Karpas-422 (cell line): ENCODE results near the gene SCUBE1. TPM values are rescaled to one million over a fixed set of nuclear protein-coding genes. Genes with fewer than 3 reads are reported as not detected.
A peak's percentile ranks its signal among the peaks of the same experiment; 100 is the strongest.

Source experiments
- DNase-seq: peaks from one replicate; pipeline ENCODE4 v3.0.0-alpha.2; 2015
- H2AFZ ChIP-seq: fragments of 200-600 bp; sonication (generic); 2 replicates; pipeline ENCODE4 v1.6.1; 2014; ENCODE audit warnings: antibody characterized with exemption, low read length, mixed read lengths
- H3K27ac ChIP-seq: fragments of 200-600 bp; sonication (generic); 2 replicates; pipeline ENCODE4 v1.5.1; 2014; ENCODE audit warnings: mild to moderate bottlenecking, low read length, moderate library complexity
- H3K27me3 ChIP-seq: fragments of 200-600 bp; sonication (generic); 2 replicates; pipeline ENCODE4 v1.6.1; 2014; ENCODE audit warnings: low read length, mixed read lengths
- H3K36me3 ChIP-seq: fragments of 200-600 bp; sonication (generic); 2 replicates; pipeline ENCODE4 v1.6.1; 2014; ENCODE audit warnings: low read length, mixed read lengths; ENCODE audit not compliant: insufficient read depth
- H3K4me1 ChIP-seq: fragments of 200-600 bp; sonication (generic); 2 replicates; pipeline ENCODE4 v1.6.1; 2014; ENCODE audit warnings: mild to moderate bottlenecking, low read length, mixed read lengths
- H3K4me2 ChIP-seq: fragments of 200-600 bp; sonication (generic); 2 replicates; pipeline ENCODE4 v1.6.1; 2014; ENCODE audit warnings: low read length, low read depth, mild to moderate bottlenecking; ENCODE audit not compliant: poor library complexity, severe bottlenecking
- H3K4me3 ChIP-seq: fragments of 200-600 bp; sonication (generic); 2 replicates; pipeline ENCODE4 v1.5.1; 2014; ENCODE audit warnings: mild to moderate bottlenecking, antibody characterized with exemption, low read length, mixed read lengths
- H3K79me2 ChIP-seq: fragments of 200-600 bp; sonication (generic); 2 replicates; pipeline ENCODE4 v1.6.1; 2014; ENCODE audit warnings: mild to moderate bottlenecking, low read length, mixed read lengths
- H3K9ac ChIP-seq: fragments of 200-600 bp; sonication (generic); 2 replicates; pipeline ENCODE4 v1.6.0; 2014; ENCODE audit warnings: low read length
- H3K9me2 ChIP-seq: fragments of 200-600 bp; sonication (generic), shearing (Covaris generic); replicated peaks from 2 replicates; pipeline ENCODE4 v1.6.0; 2014; ENCODE audit warnings: mild to moderate bottlenecking, low read length, moderate library complexity; ENCODE audit not compliant: insufficient read depth
- H3K9me3 ChIP-seq: fragments of 300-700, 200-600 bp; sonication (generic); 2 replicates; pipeline ENCODE4 v1.6.1; 2014; ENCODE audit warnings: low read length, mixed read lengths
- H4K20me1 ChIP-seq: fragments of 200-600 bp; sonication (generic); 2 replicates; pipeline ENCODE4 v1.6.1; 2014; ENCODE audit warnings: mild to moderate bottlenecking, antibody characterized with exemption, low read length, low read depth; ENCODE audit not compliant: insufficient read depth
- total RNA-seq: library from RNA; depleted of rRNA; stranded (reverse); fragments of >200 nt; shearing (Covaris generic); gene quantifications from 2 replicates; pipeline ENCODE4 v1.2.3, GENCODE V29; 2014; ENCODE audit warnings: low replicate concordance

Gene SCUBE1
- total RNA-seq, 1 experiment from 2014 or later: not detected

GRCh38 chr22:43197271-43197941 lies 145.8 kb downstream of the SCUBE1 start:
- DNase-seq: no peak
- Histone ChIP-seq H3K9me3 (no peaks in the 10 kb centered on the region), H3K4me3 (no peak overlapping the region), H3K4me2 (no peak overlapping the region), H3K9me2 (no peaks in the 10 kb centered on the region), H2AFZ (no peak overlapping the region), H3K27me3 (no peaks in the 10 kb centered on the region), H4K20me1 (no peaks in the 10 kb centered on the region), H3K79me2 (no peaks in the 10 kb centered on the region), H3K36me3 (no peaks in the 10 kb centered on the region), H3K27ac (no peak overlapping the region), H3K4me1 (no peaks in the 10 kb centered on the region), H3K9ac (no peak overlapping the region)

- no peaks in the 10 kb centered on the region for H3K9me2 ChIP-seq
- H3K4me2 ChIP-seq: no peak overlapping the region
- H2AFZ ChIP-seq: 0 out of 2 replicates have a peak overlapping the region, but pooled peaks have one; percentile 16
- no peak overlapping the region for H3K9ac ChIP-seq
- H4K20me1 ChIP-seq: no peaks in the 10 kb centered on the region
- peaks cover 6% of the 10 kb centered on the region for H3K4me1 ChIP-seq
- no peak for DNase-seq
- H3K79me2 ChIP-seq: no peaks in the 10 kb centered on the region
- H3K27me3 ChIP-seq: no peaks in the 10 kb centered on the region
- no peaks in the 10 kb centered on the region for H3K36me3 ChIP-seq
- no peak overlapping the region for H3K27ac ChIP-seq
- no peak overlapping the region for H3K4me3 ChIP-seq
- no peaks in the 10 kb centered on the region for H3K9me3 ChIP-seq
These were observed 151.3 kb downstream of the SCUBE1 start for GRCh38 chr22:43191831-43192230.

- no peak for DNase-seq
- Histone ChIP-seq H3K9me3 (no peaks in the 10 kb centered on the region), H3K9ac (no peak overlapping the region), H3K79me2 (peaks cover 25% of the 10 kb centered on the region), H3K4me1 (peaks cover 13% of the 10 kb centered on the region), H3K27me3 (no peaks in the 10 kb centered on the region), H2AFZ (no peak overlapping the region), H4K20me1 (no peaks in the 10 kb centered on the region), H3K9me2 (no peaks in the 10 kb centered on the region), H3K36me3 (no peaks in the 10 kb centered on the region), H3K27ac (no peak overlapping the region), H3K4me2 (no peak overlapping the region), H3K4me3 (no peak overlapping the region)
These were observed 154.2 kb downstream of the SCUBE1 start for GRCh38 chr22:43188829-43189545.

- DNase-seq: peak; percentile 97
- H3K36me3 ChIP-seq: no peaks in the 10 kb centered on the region
- H4K20me1 ChIP-seq: no peaks in the 10 kb centered on the region
- H3K27ac ChIP-seq: peak overlapping the region; percentile 51; the same call in 1 of the 2 replicates
- H3K79me2 ChIP-seq: peaks cover 40% of the 10 kb centered on the region
- no peaks in the 10 kb centered on the region for H3K9me3 ChIP-seq
- H3K4me1 ChIP-seq: peaks cover 13% of the 10 kb centered on the region
- no peaks in the 10 kb centered on the region for H3K9me2 ChIP-seq
- no peaks in the 10 kb centered on the region for H3K27me3 ChIP-seq
- peak overlapping the region; percentile 95 for H3K4me2 ChIP-seq
- peak overlapping the region; percentile 77 for H3K9ac ChIP-seq
- peak overlapping the region; percentile 74 for H3K4me3 ChIP-seq
- H2AFZ ChIP-seq: peak overlapping the region; percentile 79
These were observed 155.7 kb downstream of the SCUBE1 start for GRCh38 chr22:43187171-43188099.

- Histone ChIP-seq H3K36me3 (peaks cover 3% of the 10 kb centered on the region; the same call in 1 of the 2 replicates), H3K27ac (peak within 1 kb of the TSS; percentile 51; the same call in 1 of the 2 replicates), H3K4me3 (peak within 1 kb of the TSS; percentile 98), H3K9ac (peak within 1 kb of the TSS; percentile 86), H3K9me3 (no peaks in the 10 kb centered on the region), H4K20me1 (no peaks in the 10 kb centered on the region), H3K79me2 (peaks cover 46% of the 10 kb centered on the region), H3K4me2 (peak within 1 kb of the TSS; percentile 95), H3K4me1 (peaks cover 13% of the 10 kb centered on the region), H3K9me2 (no peaks in the 10 kb centered on the region), H3K27me3 (no peaks in the 10 kb centered on the region), H2AFZ (peak within 1 kb of the TSS; percentile 79)
- peak; percentile 85 for DNase-seq
These were observed 156.7 kb downstream of the SCUBE1 start, which contains the start of gene TTLL12 for GRCh38 chr22:43186272-43187170. TTLL12 (minus strand) TSS chr22:43187134; CDS start chr22:43187069, 65 bp downstream.

GRCh38 chr22:43185860-43186261 lies 157.3 kb downstream of the SCUBE1 start:
- Histone ChIP-seq H3K36me3 (peaks cover 9% of the 10 kb centered on the region; the same call in 1 of the 2 replicates), H3K27me3 (no peaks in the 10 kb centered on the region), H3K4me1 (peaks cover 13% of the 10 kb centered on the region), H3K27ac (peak overlapping the region; percentile 22; the same call in 1 of the 2 replicates), H3K9ac (peak overlapping the region; percentile 86), H2AFZ (no peak overlapping the region), H3K79me2 (peaks cover 46% of the 10 kb centered on the region), H4K20me1 (no peaks in the 10 kb centered on the region), H3K4me2 (peak overlapping the region; percentile 93), H3K9me2 (no peaks in the 10 kb centered on the region), H3K4me3 (peak overlapping the region; percentile 98), H3K9me3 (no peaks in the 10 kb centered on the region)
- DNase-seq: peak; percentile 55

- peaks cover 13% of the 10 kb centered on the region for H3K4me1 ChIP-seq
- DNase-seq: no peak
- no peaks in the 10 kb centered on the region for H3K9me3 ChIP-seq
- peaks cover 24% of the 10 kb centered on the region for H3K36me3 ChIP-seq
- no peak overlapping the region for H3K4me2 ChIP-seq
- H2AFZ ChIP-seq: no peak overlapping the region
- no peak overlapping the region for H3K9ac ChIP-seq
- no peak overlapping the region for H3K4me3 ChIP-seq
- no peaks in the 10 kb centered on the region for H3K27me3 ChIP-seq
- no peaks in the 10 kb centered on the region for H4K20me1 ChIP-seq
- H3K27ac ChIP-seq: no peak overlapping the region
- H3K79me2 ChIP-seq: peaks cover 46% of the 10 kb centered on the region
- no peaks in the 10 kb centered on the region for H3K9me2 ChIP-seq
These were observed 159.5 kb downstream of the SCUBE1 start for GRCh38 chr22:43183496-43184277.
